HEK293T (cell line): Measurements from ENCODE around the gene SFTA2.

Experiments
- BHLHE40 ChIP-seq: fragments of 450-650 bp; IDR thresholded peaks from 2 replicates; pipeline ENCODE4 v1.6.1; 2016; ENCODE audit warnings: mild to moderate bottlenecking, moderate library complexity, borderline replicate concordance
- CTBP1 ChIP-seq: fragments of 450-650 bp; IDR thresholded peaks from 2 replicates; pipeline ENCODE4 v1.6.1; 2016; ENCODE audit warnings: borderline replicate concordance
- HDGF ChIP-seq: fragments of 450-650 bp; IDR thresholded peaks from 2 replicates; pipeline ENCODE4 v1.6.1; 2017; ENCODE audit warnings: antibody characterized with exemption, borderline replicate concordance
- NFRKB ChIP-seq: fragments of 450-650 bp; IDR thresholded peaks from 2 replicates; pipeline ENCODE4 v1.6.1; 2016; ENCODE audit warnings: mild to moderate bottlenecking, moderate library complexity
- SP1 ChIP-seq: fragments of 450-650 bp; IDR thresholded peaks from 2 replicates; pipeline ENCODE4 v1.6.1; 2017
- TARDBP ChIP-seq: fragments of 450-650 bp; IDR thresholded peaks from 2 replicates; pipeline ENCODE4 v1.6.1; 2016
- TF ChIP-seq, protein P1 (sequence below): fragments of 450-650 bp; IDR thresholded peaks from 2 replicates; pipeline ENCODE4 v1.6.1; 2016

DNA sequence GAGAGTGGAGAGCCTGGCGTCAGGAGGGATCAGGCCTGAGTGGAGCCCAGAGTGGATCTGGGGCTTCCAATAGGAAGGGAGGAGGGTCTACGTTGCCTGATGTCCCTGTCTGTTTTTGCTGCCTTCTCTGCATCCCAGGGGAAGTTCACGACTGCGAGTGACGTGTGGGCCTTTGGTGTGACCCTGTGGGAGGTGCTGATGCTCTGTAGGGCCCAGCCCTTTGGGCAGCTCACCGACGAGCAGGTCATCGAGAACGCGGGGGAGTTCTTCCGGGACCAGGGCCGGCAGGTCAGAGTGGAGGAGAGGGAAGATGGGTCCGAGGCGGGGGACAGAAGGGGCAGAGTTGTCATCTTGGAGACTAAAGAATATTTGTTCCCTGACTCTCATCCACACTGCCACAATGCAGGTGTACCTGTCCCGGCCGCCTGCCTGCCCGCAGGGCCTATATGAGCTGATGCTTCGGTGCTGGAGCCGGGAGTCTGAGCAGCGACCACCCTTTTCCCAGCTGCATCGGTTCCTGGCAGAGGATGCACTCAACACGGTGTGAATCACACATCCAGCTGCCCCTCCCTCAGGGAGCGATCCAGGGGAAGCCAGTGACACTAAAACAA lies 33.1 kb downstream of the SFTA2 start:
- TF ChIP-seq HDGF (no peak), CTBP1 (no peak), SP1 (no peak), NFRKB (no peak), TARDBP (no peak), BHLHE40 (no peak)
- TF ChIP-seq, protein P1, sequence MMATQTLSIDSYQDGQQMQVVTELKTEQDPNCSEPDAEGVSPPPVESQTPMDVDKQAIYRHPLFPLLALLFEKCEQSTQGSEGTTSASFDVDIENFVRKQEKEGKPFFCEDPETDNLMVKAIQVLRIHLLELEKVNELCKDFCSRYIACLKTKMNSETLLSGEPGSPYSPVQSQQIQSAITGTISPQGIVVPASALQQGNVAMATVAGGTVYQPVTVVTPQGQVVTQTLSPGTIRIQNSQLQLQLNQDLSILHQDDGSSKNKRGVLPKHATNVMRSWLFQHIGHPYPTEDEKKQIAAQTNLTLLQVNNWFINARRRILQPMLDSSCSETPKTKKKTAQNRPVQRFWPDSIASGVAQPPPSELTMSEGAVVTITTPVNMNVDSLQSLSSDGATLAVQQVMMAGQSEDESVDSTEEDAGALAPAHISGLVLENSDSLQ: no peak
